Activated CD8-positive, alpha-beta memory T cell treated with anti-CD3 and anti-CD28 coated beads, Interleukin-2, amount 10 ng/mL, durations not matched to agents 7 days and 5 days (primary cell): ENCODE data around the gene TTC12. TPM values are rescaled to one million over a fixed set of nuclear protein-coding genes. Genes with fewer than 3 reads are reported as not detected.
"Not testable (repeated sequence)": the region's sequence is repeated elsewhere in the genome, so short reads cannot be mapped to it uniquely, and the experiment has no call there.

Experiments
- ATAC-seq: fragments of 150-1000 bp; cut with Tn5 transposase; one replicate; pipeline ENCODE4 v1.10.0; 2021; ENCODE audit warnings: moderate library complexity
- CTCF ChIA-PET: fragments of 350-600 bp; sonication (Branson Sonifier 250); formaldehyde crosslinking; loops from one replicate; lab custom pipeline; 2021; ENCODE audit warnings: antibody characterized with exemption; lab: Charles Lee
- DNase-seq: peaks from one replicate; pipeline ENCODE4 v3.0.0-alpha.2; 2020
- H3K27ac Mint-ChIP-seq: one replicate; pipeline ENCODE4 v1.8.0; 2021; ENCODE audit warnings: mild to moderate bottlenecking, mixed read lengths
- H3K27me3 Mint-ChIP-seq: one replicate; pipeline ENCODE4 v1.8.0; 2021; ENCODE audit warnings: mixed read lengths
- H3K36me3 Mint-ChIP-seq: one replicate; pipeline ENCODE4 v1.8.0; 2021; ENCODE audit warnings: mild to moderate bottlenecking, mixed read lengths
- H3K4me1 Mint-ChIP-seq: one replicate; pipeline ENCODE4 v1.8.0; 2021; ENCODE audit warnings: mixed read lengths
- H3K4me3 Mint-ChIP-seq: one replicate; pipeline ENCODE4 v1.8.0; 2021; ENCODE audit warnings: mild to moderate bottlenecking, moderate library complexity, mixed read lengths
- H3K9me3 Mint-ChIP-seq: one replicate; pipeline ENCODE4 v1.8.0; 2022; ENCODE audit warnings: low read depth, mixed read lengths
- total RNA-seq, 2 experiments: library from RNA; stranded (reverse); gene quantifications; one replicate each; pipeline ENCODE4 v1.2.3, GENCODE V29; 2021

The TTC12 gene
- total RNA-seq, 2 experiments from 2014 or later = 10.4 to 15.9 TPM

DNA sequence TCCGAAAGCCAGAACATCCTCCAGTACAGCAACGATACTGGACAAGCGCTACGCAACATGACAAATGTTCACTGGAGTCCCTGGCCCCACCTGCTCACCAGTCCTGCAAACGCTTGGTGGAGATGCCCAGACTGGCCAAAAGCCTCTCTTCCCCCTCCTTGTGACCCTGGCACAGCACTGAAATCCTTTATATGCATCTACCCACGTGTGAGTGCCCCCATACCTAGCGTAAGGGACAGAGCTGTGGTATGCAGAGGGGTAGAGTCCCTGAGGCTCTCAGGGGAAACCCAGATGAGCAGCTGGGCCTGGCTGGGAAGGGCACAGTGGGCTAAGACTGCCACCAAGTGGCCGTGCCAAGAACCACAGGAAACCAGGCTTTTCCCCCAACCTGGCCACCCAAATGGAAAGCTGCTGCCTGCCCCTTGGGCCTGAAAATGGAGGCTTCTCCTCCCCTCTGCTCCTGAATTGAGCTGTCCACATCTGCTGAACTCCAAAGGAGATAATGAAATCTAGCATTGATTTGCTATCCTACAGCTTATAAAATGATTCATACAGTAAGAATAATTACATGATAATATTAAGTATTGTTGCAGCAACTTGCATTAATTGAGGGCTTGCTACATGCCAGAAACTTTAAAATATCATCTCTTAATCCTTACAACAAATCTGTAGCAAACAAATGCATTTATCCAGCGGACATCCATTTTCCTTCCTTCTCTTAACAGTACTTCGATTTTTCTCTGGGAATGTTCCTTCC lies 24.8 kb upstream of the TTC12 start:
- peaks cover 7% of the 10 kb centered on the region for H3K27me3 Mint-ChIP-seq
- H3K4me3 Mint-ChIP-seq = no peak overlapping the region
- ATAC-seq (peak; percentile 84), DNase-seq (peak; percentile 71)
- CTCF ChIA-PET = interaction anchor here (0.6 to 4.3 kb wide), 29 partner anchors 9 to 1170 kb away, joined by 3 to 64 read pairs (median 4); partner anchors contain the start of gene TTC12
- no peaks in the 10 kb centered on the region for H3K4me1 Mint-ChIP-seq
- H3K9me3 Mint-ChIP-seq = no peaks in the 10 kb centered on the region
- no peak overlapping the region for H3K27ac Mint-ChIP-seq
- H3K36me3 Mint-ChIP-seq = no peaks in the 10 kb centered on the region

DNA sequence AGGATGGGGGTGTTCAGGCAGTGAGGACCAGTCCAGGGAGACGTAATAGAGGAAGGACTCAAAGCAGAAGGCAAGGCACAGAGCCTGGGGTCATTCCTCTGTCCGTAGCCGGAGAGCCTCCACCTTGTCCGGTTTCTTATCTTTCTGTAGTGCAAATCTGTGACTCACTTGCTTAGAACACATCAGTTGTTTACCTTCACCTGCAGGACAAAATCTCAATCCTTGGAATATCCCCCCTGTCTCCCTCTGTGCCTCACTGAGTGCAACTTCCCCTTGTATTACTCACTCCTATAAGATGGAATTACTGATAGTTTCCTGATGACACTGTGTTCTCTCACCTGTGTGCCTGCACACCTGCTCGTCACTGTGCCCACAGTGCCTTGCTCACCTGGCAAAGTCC lies 20.4 kb upstream of the TTC12 start:
- Mint-ChIP-seq H3K36me3 (no peaks in the 10 kb centered on the region), H3K27ac (no peak overlapping the region), H3K9me3 (no peaks in the 10 kb centered on the region), H3K4me3 (no peak overlapping the region), H3K4me1 (no peaks in the 10 kb centered on the region), H3K27me3 (peaks cover 22% of the 10 kb centered on the region)
- ATAC-seq (no peak), DNase-seq (no peak)
- CTCF ChIA-PET = interaction anchor here (2.1 kb wide), 1 partner anchor 706 kb away, joined by 4 read pairs; no protein-coding TSS in a partner anchor

DNA sequence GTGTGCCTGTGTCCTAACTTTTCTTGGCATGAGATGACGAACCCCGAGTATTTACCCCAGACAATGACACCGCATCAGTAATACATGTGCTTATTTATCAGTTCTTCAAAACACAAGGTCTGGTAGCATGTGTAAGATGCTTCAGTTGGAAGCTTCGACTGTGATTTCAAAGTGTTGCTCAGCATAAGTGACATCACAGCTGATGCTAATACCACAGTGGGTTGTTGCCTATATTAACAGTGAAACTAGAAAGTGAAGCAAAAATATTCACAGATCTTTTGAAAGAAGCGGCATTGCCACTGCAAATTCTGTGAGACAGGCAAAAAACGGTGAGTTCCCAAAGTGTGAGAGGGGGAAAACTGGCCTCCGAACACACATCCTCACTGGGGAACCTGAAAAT lies 18.4 kb upstream of the TTC12 start:
- peaks cover 40% of the 10 kb centered on the region for H3K27me3 Mint-ChIP-seq
- no peaks in the 10 kb centered on the region for H3K9me3 Mint-ChIP-seq
- ATAC-seq (no peak), DNase-seq (no peak)
- no peaks in the 10 kb centered on the region for H3K36me3 Mint-ChIP-seq
- no peak overlapping the region for H3K4me3 Mint-ChIP-seq
- H3K4me1 Mint-ChIP-seq = no peaks in the 10 kb centered on the region
- CTCF ChIA-PET = interaction anchor here (1.0 kb wide), 1 partner anchor 708 kb away, joined by 3 read pairs; no protein-coding TSS in a partner anchor
- no peak overlapping the region for H3K27ac Mint-ChIP-seq

DNA sequence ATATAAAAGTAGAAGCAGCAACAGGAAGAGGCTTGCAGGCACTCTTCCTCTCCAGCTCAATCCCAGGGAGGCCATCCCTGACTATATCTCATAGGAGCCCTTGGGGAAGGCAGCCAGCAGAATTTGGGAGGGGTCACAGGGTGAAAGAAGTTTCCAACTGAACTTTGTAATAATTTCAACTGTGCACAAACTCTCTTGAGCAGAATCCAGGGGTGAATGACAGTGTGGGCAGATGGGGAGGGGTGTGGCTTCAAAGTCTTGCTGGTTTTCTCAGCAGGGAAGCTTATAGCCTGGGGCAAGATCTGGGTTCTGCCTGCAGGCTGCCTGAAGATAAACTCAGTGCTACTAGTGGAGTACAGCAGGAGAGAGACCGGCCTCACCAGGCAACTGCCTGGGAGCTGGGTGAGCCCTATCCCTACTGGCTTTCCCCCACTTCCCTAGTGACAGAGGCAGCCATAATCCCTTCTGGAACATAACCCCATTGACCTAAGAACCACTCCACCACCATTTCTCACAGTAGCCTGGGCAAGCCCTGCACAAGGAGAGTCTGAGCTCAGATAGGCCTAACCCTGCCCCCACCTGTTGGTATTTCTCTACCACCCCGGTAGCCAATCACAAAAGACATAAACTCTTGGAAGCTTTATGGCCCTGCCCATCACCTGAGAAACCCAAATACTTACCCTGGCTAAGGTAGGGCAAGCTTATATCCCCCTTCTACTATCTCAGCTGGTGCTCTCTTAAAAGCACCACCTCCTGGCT lies 17.8 kb upstream of the TTC12 start:
- H3K27ac Mint-ChIP-seq = no peak overlapping the region
- no peak overlapping the region for H3K4me3 Mint-ChIP-seq
- peak; percentile 28 for DNase-seq
- H3K36me3 Mint-ChIP-seq = no peaks in the 10 kb centered on the region
- ATAC-seq = no peak
- H3K4me1 Mint-ChIP-seq = no peaks in the 10 kb centered on the region
- H3K9me3 Mint-ChIP-seq = no peaks in the 10 kb centered on the region
- CTCF ChIA-PET = no interaction called here
- H3K27me3 Mint-ChIP-seq = peaks cover 42% of the 10 kb centered on the region

DNA sequence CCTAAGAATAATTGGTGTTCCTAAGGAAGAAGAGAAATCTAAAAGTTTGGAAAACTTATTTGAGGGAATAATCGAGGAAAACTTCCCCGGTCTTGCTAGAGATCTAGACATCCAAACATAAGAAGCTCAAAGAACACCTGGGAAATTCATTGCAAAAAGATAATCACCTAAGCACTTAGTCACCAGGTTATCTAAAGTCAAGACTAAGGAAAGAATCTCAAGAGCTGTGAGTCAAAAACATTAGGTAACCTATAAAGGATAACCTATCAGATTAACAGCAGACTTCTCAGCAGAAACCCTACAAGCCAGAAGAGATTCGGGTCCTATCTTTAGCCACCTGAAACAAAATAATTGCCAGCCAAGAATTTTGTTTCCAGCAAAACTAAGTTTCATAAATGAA lies 15.9 kb upstream of the TTC12 start:
- H3K27me3 Mint-ChIP-seq = peaks cover 40% of the 10 kb centered on the region
- not testable (repeated sequence) for H3K36me3 Mint-ChIP-seq, DNase-seq, H3K4me3 Mint-ChIP-seq, H3K9me3 Mint-ChIP-seq, H3K27ac Mint-ChIP-seq, H3K4me1 Mint-ChIP-seq, ATAC-seq
- CTCF ChIA-PET = interaction anchor here (0.6 to 2.4 kb wide), 2 partner anchors 8 to 12 kb away, joined by 3 to 13 read pairs; no protein-coding TSS in a partner anchor

DNA sequence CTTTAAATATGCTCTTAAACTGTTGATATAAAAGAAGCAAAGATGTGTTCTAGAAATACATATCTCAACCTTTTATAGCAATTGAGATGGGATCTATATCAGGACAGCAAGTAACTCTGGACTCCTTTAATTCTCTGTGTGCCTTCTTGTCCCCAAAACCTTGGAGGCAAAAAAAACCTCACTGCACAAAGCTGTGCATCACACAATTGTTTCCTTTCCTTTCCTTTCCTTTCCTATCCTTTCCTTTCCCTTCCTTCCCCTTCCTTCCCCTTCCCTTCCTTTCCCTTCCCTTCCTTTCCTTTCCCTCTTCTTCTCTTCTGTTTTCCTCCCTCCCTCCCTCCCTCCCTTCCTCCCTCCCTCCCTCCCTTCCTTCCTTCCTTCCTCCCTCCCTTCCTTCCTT lies 9.5 kb upstream of the TTC12 start:
- Mint-ChIP-seq H3K27ac (no peak overlapping the region), H3K4me1 (peaks cover 1% of the 10 kb centered on the region), H3K36me3 (no peaks in the 10 kb centered on the region), H3K9me3 (no peaks in the 10 kb centered on the region), H3K27me3 (peaks cover 20% of the 10 kb centered on the region), H3K4me3 (no peak overlapping the region)
- DNase-seq = no peak
- no peak for ATAC-seq
- CTCF ChIA-PET = interaction anchor here (0.5 to 2.6 kb wide), 7 partner anchors 9 to 716 kb away, joined by 3 to 17 read pairs (median 3); partner anchors contain the start of genes TTC12 and ZW10

DNA sequence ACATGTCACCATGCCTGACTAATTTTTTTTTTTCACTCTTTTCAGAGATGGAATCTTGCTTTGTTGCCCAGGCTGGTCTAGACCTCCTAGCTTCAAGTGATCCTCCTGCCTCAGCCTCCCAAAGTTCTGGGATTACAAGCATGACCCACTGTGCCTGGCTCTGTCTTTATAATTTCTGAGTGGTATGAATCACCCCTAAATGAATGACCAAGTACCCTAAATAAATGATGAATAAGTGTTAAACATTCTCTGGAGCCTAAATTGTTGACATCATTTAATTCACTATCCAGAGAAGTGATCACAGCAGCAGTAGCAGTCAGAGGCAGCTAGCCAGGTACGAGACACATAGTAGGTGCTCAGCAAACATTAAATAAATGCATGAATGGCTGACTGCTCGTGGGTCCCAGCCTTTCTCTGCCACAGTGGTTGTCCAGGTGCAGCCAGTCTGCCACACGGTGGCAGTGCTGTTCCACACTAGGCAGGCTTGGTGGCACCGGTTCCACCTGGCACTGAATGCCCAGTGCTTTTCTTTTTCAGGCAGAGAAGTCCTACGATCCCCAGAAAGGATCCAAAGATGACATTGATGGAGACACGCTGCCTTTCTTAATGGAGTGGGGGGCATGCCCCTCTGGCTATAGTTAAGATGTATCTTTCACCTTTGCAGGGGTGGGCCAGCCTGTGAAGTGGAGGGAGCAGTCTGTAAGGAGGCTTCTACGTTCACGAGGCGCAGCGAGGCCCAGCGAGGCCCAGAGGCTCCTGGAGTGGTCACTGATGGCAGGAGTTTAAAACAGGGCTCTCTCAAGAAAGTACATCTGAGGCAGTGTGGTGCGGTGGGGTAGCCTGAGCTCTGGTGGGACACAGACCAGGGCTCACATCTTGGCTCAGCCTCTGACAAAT lies 8.7 kb upstream of the TTC12 start:
- CTCF ChIA-PET = interaction anchor here (0.5 to 2.6 kb wide), 13 partner anchors 9 to 1024 kb away, joined by 3 to 17 read pairs (median 4); partner anchors contain the start of gene TTC12
- Mint-ChIP-seq H3K4me3 (no peak overlapping the region), H3K27ac (no peak overlapping the region), H3K27me3 (peaks cover 13% of the 10 kb centered on the region), H3K9me3 (no peaks in the 10 kb centered on the region), H3K36me3 (no peaks in the 10 kb centered on the region), H3K4me1 (peaks cover 1% of the 10 kb centered on the region)
- ATAC-seq = peak; percentile 98
- peak; percentile 79 for DNase-seq

DNA sequence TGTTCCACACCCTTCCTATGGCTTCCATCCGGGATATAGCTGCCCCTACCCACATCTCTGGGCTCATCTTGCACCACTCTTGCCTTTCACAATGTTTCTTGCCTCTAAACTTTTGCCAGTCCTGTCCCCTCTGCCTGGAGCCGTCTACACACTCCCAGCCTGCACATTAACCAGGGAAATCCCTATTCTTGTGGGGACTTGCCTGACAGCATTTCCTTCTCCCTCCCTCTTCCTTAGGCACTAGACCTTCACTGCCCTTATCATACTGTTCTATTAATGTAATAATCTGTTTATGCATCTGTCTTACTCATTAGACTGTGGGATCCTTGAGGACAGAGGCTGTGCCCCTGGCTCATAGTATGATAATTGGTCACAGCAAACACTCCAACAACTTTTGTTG lies 5.8 kb upstream of the TTC12 start:
- Mint-ChIP-seq H3K36me3 (no peaks in the 10 kb centered on the region), H3K4me1 (peaks cover 6% of the 10 kb centered on the region), H3K27ac (no peak overlapping the region), H3K27me3 (peaks cover 6% of the 10 kb centered on the region), H3K9me3 (no peaks in the 10 kb centered on the region), H3K4me3 (no peak overlapping the region)
- CTCF ChIA-PET = no interaction called here
- DNase-seq (no peak), ATAC-seq (no peak)

DNA sequence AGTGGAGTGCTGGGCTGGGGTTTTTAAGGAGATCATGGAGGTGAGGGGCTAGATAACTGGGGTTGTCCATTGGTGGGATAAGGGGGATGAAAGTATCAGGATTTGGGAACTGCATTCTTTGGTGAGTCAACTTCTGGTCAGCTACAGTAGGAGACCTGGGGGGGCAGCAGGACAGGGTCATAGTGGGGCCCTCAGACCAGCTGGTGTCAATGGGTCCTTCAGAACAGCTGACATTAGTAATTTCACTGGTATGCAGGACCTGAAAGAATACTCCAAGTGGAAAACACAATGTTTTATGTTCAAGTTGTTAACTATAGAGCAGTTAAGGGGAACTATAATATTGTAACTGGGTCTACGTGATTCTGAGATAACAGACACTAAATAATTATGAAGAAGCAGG lies 2.8 kb upstream of the TTC12 start:
- no peak for DNase-seq
- CTCF ChIA-PET = no interaction called here
- no peak overlapping the region for H3K27ac Mint-ChIP-seq
- no peaks in the 10 kb centered on the region for H3K9me3 Mint-ChIP-seq
- no peak overlapping the region for H3K4me3 Mint-ChIP-seq
- no peaks in the 10 kb centered on the region for H3K27me3 Mint-ChIP-seq
- ATAC-seq = no peak
- H3K4me1 Mint-ChIP-seq = peaks cover 22% of the 10 kb centered on the region
- H3K36me3 Mint-ChIP-seq = no peaks in the 10 kb centered on the region

DNA sequence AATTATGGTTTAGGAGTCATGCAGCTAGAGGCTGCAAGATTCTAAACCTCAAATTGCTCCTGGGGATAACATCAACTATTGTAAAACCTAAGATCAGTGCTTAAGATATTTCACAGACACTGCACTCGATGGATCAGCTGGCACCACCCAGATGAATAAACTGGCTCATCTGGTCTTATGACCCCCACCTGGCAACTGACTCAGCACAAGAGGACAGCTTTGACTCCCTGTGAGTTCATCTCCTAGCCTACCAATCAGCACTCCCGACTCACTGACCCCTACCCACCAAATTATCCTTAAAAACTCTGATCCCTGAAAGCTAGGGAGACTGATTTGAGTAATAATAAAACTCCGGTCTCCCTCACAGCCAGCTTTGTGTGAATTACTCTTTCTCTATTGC lies 782 bp upstream of the TTC12 start:
- CTCF ChIA-PET = interaction anchor here (0.7 to 2.0 kb wide), 11 partner anchors 8 to 516 kb away, joined by 3 to 7 read pairs (median 5); partner anchors contain the start of gene ZW10
- Mint-ChIP-seq H3K36me3 (peaks cover 9% of the 10 kb centered on the region), H3K4me3 (peak overlapping the region; percentile 75), H3K9me3 (no peaks in the 10 kb centered on the region), H3K27ac (peak overlapping the region; percentile 79), H3K4me1 (peaks cover 22% of the 10 kb centered on the region), H3K27me3 (no peaks in the 10 kb centered on the region)
- DNase-seq (no peak), ATAC-seq (no peak)

DNA sequence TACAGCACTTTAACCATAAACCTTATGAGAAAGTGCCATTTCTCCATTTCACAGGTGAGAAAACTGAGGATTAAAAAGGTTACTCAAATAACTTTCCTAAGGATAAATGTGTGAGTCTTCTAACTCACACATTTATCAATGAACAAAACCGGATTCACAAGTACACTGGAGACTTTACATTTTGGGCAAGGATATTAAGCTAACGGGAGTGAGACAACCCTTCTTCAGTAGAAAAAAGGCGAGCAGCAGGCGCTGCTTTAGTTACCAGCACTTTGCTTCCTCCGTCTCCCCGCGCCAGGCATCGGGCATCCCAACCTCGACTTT lies 356 bp upstream of the TTC12 start:
- no peak for DNase-seq
- Mint-ChIP-seq H3K36me3 (peaks cover 13% of the 10 kb centered on the region), H3K4me3 (peak overlapping the region; percentile 75), H3K4me1 (peaks cover 22% of the 10 kb centered on the region), H3K27me3 (no peaks in the 10 kb centered on the region), H3K27ac (peak overlapping the region; percentile 79), H3K9me3 (no peaks in the 10 kb centered on the region)
- ATAC-seq = no peak
- CTCF ChIA-PET = interaction anchor here (0.7 to 2.0 kb wide), 11 partner anchors 9 to 516 kb away, joined by 3 to 7 read pairs (median 5); partner anchors contain the start of gene ZW10

DNA sequence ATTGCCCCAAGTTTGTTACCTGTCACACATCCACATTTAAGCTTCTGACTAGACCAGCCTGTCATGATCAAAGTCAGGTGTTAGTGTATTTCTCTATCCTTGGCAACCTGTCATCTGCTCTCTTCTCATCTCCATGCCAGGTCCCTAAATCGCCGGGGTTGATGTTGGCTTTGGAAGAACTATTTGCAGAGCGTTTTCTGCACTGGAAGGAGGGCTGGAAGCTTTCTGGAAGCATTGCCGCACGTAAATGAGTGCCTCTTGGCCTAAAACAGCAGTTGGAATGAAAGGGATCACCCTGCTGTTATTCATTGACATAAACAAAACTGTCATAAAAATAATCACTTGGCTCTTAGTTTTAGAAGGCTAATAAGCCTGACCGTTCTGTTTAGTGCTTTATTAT lies 1.4 kb downstream of the TTC12 start:
- CTCF ChIA-PET = no interaction called here
- H3K4me1 Mint-ChIP-seq = peaks cover 22% of the 10 kb centered on the region
- H3K36me3 Mint-ChIP-seq = peaks cover 19% of the 10 kb centered on the region
- H3K9me3 Mint-ChIP-seq = no peaks in the 10 kb centered on the region
- H3K27ac Mint-ChIP-seq = peak overlapping the region; percentile 71
- ATAC-seq (no peak), DNase-seq (no peak)
- peak overlapping the region; percentile 75 for H3K4me3 Mint-ChIP-seq
- H3K27me3 Mint-ChIP-seq = no peaks in the 10 kb centered on the region

DNA sequence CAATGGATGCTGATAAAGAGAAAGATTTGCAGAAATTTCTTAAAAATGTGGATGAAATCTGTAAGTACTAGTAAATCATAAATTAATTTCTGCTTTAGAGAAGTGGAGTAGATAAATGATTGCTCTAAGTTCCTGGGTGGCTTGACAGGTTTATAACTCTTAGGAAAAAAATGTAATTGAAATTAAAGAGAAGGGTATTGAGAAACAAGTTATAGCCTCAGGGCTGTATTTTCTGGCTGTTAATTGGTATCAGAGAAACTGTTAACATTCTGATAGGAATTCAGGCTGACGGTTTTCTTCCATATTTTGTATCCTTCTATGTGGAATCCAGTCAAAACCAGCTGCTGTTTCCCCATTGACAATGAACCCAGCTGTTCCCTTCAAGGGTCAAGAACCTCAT lies 1.9 kb downstream of the TTC12 start:
- no peaks in the 10 kb centered on the region for H3K27me3 Mint-ChIP-seq
- ATAC-seq = no peak
- H3K4me1 Mint-ChIP-seq = peaks cover 22% of the 10 kb centered on the region
- CTCF ChIA-PET = no interaction called here
- no peak for DNase-seq
- no peak overlapping the region for H3K27ac Mint-ChIP-seq
- H3K9me3 Mint-ChIP-seq = no peaks in the 10 kb centered on the region
- H3K36me3 Mint-ChIP-seq = peaks cover 19% of the 10 kb centered on the region
- no peak overlapping the region for H3K4me3 Mint-ChIP-seq
